HG03280 (cell line): ENCODE measurements around the gene FAM13A.
"Not testable (repeated sequence)": the region's sequence is repeated elsewhere in the genome, so short reads cannot be mapped to it uniquely, and the experiment has no call there.

ENCODE experiments used
- ATAC-seq: cut with Tn5 transposase; IDR thresholded peaks from one replicate; pipeline ENCODE4 v1.9.1; 2021; ENCODE audit warnings: mild to moderate bottlenecking, moderate library complexity; ENCODE audit not compliant: unreplicated experiment

The FAM13A gene

DNA sequence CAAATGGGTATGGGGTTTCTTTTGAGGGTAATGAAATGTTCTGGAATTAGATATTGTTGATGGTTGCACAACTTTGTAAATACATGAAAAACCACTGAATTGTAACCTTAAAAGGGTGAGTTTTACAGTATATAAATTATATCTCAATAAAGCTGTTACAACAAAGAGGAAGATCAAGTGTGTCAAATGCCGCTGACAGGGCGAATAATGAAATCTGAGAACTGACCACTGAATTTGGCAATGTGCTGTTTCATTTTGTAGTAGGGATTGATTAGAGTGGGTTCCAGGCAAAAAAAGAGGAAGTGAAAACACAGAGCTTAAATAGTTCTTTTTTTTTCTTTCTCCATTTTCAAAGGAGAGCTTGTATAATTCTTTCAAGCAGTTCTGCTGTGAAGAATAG lies 198.2 kb downstream of the FAM13A start:
- ATAC-seq, result peak; percentile 88

DNA sequence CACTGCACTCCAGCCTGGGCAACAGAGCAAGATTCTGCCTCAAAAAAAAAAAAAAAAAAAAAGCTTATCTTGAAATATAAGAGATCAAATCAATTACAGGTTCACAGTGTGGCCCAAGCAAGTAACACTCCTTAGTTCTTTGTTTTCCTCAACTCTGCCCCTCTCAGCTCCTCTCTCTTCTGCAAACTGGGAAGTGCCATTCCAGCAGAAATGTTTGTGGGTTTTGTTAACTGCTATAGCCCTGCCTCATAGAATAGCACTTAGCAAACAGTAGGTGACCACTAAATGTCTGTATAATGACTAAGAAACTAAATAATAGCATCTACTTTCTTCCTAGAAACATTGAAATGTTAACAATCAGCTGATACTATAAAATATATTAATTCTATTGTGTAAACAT lies 199.4 kb downstream of the FAM13A start:
- ATAC-seq, result no peak

DNA sequence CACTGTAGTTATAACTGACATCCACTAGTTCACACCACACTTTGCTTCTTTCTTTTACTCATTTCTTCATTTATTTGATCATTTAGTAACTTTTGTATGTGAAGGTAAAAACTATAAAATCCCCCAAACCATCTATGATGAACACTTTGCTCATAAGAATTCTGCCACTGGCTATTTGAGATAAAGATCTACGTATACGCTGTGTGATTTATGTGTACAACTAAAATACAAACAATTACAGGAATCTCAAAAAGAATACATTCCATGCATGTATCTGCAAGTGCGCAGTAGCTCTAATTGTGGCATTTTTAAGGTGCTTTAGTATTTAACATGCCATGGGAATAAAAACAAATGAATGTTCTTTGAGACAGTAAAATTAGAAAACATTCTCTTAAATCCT lies 202.5 kb downstream of the FAM13A start:
- no peak for ATAC-seq

DNA sequence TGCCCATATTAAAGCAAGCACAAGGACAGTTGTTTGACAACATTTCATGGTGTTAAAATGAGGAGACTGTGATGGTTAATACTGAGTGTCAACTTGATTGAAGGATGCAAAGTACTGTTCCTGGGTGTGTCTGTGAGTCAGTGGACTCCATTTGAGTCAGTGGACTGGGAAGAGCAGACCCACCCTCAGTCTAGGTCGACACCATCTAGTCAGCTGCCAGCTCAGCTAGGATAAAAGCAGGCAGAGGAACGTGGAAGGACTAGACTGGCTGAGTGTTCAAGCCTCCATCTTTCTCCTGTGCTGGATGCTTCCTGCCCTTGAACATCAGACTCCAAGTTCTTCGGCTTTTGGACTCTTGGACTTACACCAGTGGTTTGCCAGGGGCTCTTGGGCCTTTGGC lies 203.4 kb downstream of the FAM13A start:
- not testable (repeated sequence) for ATAC-seq

DNA sequence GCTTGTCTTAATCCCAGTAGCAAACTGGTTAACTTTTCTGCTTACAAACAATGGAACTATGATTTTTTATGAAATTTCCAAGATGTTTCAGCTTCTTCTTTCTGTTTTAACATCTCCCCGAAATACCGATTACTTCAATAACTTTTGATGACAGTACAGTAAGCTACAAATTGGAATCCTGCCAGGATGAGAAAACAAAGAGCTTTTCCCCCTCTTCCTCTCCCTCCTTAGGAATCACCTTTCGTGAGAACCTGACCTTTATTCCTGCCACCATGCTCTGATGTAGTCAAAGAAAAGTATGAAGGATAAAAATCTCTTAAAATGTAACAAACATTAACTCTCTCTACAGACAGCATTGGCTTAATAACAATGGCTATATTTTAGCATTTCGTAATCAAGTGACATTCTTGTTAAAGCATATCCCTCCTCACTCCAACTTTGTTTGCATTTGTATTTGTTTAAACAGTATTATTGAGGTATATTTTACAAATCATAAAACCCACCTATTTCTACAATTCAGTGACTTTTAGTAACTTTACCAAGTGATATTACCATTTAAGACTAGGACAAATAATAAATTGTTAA lies 210.7 kb downstream of the FAM13A start:
- no peak for ATAC-seq

DNA sequence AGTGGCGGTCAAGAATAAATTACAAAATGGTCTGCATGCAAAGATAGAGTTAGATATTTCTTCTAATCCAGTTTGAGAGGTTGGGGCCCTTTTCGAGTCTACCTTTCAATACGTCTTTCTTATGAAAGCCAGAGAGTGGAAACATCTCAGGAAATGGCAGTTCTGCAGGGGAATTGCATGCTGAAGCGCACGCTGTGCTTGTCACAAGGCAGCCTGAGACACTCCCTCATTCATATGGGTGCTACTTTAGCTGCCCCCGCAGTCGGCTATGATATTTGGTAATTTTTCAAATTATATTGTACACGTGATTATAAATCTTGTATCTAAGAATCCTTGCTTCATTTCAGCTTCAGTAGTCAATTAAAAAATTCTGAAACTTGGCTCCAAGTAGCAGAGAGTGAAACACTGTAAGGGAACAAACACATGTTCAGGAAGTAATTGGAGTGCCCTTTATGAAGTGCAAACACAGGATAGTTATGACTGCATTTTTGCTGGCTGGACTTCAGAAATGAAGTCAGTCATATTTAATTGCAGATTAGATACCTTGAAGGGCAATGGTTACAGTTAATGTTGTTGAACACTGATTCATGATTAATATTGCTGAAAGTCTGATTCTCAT lies 213.8 kb downstream of the FAM13A start:
- ATAC-seq, result no peak

DNA sequence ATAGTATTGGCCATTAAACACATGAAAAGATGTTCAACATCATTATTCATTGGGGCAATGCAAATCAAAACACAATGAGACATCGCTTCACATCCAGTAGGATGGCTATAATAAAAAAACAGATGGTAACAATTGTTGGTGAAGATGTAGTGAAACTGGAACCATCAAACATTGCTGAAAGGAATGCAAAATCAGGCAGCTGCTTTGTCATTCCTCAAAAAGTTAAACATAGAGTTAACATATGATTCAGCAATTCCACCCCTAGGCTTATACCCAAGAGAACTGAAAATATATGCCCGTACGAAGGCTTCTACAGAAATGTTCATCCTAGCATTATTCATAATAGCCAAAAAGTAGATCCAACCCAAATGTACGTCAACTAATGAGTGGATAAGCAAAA lies 215.3 kb downstream of the FAM13A start:
- ATAC-seq, result no peak

DNA sequence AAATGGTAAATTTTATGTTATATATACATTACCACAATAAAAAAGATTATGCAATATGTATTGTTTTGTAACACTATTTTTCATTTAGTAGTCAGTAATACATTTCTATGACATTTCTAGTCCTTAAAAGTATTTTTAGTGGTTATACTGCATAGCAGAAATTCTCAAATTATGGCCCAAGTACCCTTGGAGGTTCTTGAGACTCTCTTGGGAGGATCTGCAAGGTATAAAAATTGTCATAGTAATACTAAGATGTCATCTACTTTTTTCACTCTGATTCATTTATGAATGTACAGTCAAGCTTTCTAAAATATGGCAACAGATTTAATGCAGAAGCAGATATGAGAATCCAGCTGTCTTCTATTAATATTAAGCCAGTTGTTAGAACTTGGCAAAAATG lies 220.8 kb downstream of the FAM13A start:
- ATAC-seq, result no peak

DNA sequence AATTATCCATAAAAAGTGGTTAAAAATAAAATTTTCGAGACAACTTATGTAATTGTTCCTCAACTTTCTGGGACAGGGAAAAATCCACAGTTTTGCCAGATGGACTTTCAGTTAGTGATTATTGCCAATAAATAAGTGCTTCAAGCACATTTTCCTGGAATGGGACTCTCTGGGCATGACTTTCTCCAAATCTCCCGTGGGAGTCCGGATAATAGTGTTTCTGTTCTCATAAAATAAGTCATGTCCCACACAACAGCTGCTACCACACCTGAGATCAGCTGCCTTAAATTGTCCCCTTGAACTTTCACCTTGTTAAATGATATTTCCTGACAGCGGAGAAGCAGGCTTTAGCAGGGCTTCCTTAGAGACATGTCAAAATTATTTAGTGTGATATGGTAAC lies 226.0 kb downstream of the FAM13A start:
- no peak for ATAC-seq

DNA sequence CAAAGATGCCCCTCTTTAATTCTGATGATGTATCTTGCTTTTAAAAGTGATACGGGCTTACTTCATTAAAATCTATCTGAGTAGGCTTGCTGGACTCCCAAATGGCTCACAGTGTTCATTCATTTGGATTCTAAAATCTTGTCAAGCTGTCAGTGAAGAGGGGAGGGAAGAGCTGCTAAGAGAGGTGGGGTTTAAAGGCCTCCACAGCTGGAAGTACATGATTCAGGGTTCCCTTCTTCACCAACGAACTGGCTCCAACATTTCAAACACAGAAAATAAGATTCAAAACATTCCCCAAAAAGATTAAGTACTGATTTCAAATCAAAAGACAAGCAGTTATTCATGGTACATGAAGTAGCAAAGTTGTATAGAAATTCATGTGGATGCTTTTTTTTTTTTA lies 226.4 kb downstream of the FAM13A start:
- no peak for ATAC-seq

DNA sequence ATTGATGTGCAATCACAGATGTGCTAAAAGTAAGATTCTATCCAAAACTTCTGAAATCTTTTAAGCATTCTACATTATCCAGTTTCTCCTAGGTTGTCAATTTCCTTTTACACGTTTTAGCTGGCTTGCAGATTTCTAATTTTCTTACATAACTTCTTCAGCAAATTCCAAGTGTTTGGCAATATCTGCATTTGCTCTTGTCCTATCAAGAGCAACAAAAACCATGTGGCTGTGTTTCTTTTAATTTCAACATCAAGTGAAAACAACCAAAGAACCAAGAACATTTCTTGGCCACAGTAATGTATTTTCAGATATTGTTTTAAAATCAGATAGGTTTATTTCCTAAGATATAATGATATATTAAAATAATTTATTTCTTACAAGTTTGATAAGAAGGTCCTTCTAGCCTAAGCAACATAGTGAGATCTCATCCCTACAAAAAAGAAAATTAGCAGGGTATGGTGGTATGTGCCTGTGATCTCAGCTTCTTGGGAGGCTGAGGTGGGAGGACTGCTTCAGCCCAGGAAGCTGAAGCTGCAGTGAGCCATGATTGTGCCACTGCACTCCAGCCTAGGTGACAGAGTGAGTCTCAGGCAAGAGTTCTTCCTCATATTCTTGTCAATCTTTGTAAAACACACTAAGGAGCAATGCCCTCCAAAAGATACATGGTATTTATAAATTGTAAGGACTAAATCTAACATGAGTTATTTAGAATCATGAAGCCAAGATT lies 228.0 kb downstream of the FAM13A start:
- ATAC-seq, result no peak

DNA sequence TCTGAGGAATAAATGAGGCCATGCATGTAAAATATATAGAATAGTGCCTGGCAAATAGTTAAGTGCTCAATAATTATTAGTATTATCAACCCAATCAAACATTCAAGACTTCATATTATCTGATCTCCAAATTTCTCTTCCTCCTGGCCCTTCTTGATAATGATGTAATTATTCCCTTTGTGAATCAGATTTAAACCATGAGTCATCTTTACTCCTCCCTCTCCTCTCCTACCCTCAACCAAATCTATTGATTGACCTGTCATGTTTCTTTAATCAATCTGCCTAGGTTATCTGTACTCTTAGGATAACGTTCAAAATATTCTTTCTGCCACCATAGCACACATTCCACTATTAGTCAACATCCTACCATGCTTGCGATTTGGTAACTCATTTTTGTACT lies 229.5 kb downstream of the FAM13A start:
- ATAC-seq, result no peak

DNA sequence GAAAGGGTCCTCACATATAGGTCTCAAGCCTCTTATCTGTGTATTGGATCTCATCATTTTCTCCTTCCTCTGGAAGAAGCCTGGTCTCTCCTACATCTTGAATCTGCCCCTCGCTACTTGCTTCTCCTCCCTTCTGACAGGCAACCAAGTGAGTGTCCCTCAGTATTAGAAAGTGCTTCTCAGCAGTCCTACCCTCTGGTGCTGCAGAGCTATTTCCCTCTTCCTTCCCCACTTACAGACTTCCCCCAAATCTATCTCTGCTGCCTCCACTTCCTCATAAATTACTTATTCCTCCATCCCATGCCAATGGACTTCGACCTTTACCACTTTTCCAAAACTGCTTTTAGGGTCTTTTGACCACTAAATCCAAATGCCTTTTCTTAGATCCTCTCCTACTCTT lies 230.2 kb downstream of the FAM13A start:
- no peak for ATAC-seq

DNA sequence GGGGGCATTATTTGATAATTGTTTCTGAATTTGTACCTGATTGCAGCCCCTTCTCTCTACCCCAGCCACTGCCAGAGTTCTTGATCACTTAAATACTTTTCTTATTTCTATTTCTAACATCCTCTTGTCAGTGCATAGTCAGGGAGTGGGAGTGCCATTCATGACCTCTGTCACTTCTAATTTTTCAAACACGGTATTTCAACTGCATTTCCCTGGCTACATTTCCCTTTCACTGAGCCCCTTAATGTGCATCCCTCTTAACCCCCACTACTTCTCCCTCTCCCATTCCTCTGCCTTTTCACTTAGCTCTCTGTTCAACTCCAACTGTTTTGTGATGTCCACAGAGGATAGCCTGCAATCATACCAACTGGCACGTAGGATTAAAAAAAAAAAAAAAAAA lies 231.1 kb downstream of the FAM13A start:
- ATAC-seq, result no peak

DNA sequence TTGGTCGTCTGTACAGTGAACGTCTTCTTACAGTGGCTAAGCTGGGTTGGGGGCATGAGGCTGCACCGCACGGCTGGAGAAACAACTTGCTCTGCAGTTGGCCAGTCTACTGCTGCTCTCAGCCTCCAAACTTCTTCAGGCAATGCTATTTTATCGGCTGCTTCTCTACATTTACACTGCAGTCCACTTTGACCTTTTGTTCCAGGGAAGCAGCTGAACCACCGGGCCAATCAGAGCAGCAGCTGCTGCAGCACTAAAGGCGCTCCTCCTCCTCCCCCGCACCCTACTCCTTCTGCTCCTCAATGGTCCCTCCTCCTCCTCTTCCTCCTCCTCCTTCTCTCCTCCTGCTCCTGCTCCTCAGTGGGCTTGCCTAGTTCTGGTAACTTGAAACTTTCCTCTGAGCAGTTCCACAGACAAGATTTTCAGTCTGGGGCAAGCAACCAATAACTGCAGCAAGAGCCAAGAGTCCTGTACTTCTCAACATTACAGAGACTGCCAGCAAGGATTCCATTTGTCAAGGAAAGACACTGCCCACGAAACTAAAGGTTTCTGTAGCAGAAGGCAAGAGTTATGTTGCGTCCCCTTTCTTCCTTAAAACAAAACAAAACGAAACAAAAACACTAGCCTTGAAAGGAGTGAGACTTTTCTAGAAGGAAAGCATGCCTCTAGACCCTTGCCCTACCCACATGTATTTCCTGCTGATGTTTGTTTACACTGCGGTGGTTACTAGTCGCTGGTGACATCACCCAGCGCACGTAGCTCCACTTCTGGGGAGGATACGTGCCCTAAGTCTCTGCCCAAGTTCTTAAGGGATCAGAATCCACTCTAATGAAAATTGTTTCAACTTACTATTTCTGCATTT lies 233.7 kb downstream of the FAM13A start:
- ATAC-seq, result peak; percentile 99

DNA sequence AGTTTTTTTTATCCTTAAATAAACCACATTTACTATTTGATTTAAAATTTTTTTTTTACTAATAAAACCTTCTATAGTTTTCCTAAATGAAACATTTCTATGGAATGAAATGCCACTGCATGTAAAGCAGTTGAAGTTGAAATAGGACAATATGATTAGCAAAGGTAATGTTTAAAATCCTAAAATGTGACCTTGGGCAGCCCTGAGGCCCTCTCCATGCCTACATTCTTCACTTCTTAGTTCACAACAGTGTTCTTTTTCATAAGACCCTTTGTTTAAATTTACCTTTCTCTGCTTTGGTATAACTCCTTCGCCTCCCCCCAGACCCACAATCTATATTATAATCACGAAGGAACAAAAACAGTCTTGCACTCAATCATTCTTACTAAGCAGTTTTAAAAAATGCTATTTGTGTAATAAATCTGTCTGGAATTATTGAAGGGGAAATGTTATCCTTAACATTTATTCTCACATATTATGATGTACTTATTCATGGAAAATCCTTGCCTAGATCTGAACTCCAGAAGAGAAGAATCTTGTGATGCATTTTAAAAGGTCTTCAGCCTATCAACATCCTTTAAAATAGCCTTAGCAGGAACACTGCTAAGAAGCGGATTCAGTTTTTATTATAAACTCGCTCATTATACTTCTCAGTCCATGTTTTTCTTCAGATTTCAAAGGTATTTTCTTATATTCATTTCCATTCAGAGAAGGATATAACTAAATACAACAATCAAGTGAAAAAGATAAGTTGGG lies 234.8 kb downstream of the FAM13A start:
- ATAC-seq, result no peak

DNA sequence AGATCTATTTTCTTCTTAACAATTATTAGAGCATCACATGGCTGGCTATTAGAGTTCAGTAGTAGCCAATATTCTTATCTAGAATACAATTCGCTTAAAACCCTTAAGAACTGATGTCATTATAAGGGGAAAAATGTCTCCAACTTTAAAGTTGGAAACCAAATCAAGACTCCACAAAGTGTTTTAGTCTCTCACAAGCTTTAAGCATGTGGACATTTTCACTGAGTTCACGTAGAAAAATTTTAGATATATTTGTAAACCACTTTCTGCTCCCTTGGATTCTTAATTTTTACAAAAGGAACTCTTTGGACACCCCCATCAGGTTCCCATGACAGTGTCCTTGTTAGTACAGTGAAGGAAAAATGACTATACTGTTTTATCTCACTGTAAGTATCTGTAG lies 235.5 kb downstream of the FAM13A start:
- no peak for ATAC-seq

DNA sequence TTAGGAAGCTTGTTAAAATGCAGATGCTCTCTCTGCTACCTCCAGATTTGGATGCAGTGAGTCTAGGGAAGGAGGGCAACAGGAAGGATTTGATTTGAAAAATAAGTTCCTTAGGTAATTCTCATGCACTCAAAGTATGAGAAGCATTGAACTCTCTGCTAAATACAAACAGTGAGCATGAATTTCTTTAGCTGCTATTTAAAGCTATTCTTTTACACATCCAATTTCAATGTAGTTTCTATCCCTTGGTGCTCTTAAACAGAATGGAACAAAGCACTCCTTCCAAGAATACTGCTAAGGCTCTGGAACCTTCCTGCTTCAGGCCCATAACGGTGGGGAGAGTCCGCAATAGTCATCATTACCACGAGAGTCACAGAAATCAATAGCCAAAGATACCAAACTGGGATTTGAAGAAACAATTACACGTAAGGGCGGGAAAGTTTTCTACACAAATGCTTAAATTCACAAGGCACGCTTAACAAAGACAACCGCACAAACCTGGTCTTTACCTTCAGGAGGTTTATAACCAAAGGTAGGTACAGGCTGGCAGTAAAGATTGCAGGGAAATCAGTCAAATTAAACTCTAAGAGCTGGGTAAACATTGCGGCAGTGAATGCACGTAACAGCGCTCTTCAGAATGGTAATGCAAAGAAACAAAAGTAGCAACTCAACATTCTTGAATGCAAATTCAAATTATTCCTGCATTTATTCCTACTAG lies 236.1 kb downstream of the FAM13A start:
- no peak for ATAC-seq

DNA sequence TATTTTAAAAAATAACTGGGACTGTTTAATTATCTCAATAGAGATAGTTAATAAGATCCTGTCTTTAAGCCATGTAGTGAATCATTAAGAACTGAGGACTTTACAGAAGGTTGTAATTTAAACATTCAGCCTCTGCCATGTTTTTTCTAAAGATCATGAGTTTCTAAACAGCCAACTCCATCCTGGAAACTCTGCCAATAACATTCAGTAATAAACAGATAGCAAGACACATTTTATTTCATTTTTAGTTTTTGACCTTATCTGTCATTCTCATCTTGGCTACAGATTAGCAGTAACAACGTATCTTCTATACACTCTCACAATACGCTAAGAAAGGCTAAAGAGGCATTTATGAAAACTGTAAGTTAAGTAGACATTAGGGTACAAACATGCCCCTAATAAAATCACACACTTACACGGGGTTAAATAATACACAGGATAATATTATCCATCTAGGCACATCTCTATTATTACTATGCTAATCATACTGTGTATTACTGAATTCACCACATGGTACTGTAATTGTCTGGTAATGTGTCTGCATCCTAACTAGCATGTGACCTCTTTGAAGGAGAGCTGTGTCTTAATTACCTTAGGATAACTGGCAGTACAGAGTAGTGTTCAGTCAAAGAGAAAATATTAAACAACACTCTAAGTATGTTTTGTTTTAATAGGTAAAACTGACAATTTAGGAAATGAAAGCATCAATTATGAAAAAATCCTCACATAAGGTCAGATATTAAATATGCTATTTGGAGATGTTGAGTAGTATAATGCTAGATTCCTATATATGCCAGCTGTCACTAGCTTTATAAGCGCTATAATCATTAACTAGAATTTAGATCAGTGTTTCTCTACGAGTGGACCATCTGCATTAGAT lies 236.9 kb downstream of the FAM13A start:
- ATAC-seq, result no peak
